ENCODE results near the gene TGFB1.

GRCh38 chr19:41369769-41370168, 16.0 kb upstream of the TGFB1 start:
- TF ChIP-seq CTCF (IDR thresholded peaks at IDR 0.05) (no peak), E2F1 (CRISPR knock-in tag; IDR thresholded peaks at IDR 0.05) (no peak), CREB1 (CRISPR knock-in tag; IDR thresholded peaks at IDR 0.05) (no peak), FOXP4 (CRISPR knock-in tag; IDR thresholded peaks at IDR 0.05) (no peak), IRF2 (CRISPR knock-in tag; IDR thresholded peaks at IDR 0.05; ENCODE audit: borderline replicate concordance, low read depth) (no peak), ZNF317 (CRISPR knock-in tag; IDR thresholded peaks at IDR 0.05; ENCODE audit: borderline replicate concordance, low read depth) (no peak), SP1 (CRISPR knock-in tag; conservative IDR thresholded peaks at IDR 0.05) (no peak), FOXJ3 (CRISPR knock-in tag; IDR thresholded peaks at IDR 0.05; ENCODE audit: borderline replicate concordance) (no peak), PREB (CRISPR knock-in tag; IDR thresholded peaks at IDR 0.05; ENCODE audit: borderline replicate concordance) (no peak), ARID4B (CRISPR knock-in tag; IDR thresholded peaks at IDR 0.05; ENCODE audit: borderline replicate concordance) (no peak), ATF3 (CRISPR knock-in tag; conservative IDR thresholded peaks at IDR 0.05) (no peak)
